DOHH2 (cell line): ENCODE results near the gene SYNGR2.

Experiments
- EZH2phosphoT487 ChIP-seq: fragments of 200-600 bp; sonication (generic); IDR thresholded peaks from 2 replicates; pipeline ENCODE4 v1.6.1; 2017; ENCODE audit warnings: borderline replicate concordance, mild to moderate bottlenecking, antibody characterized with exemption, low read length, moderate library complexity, mixed read lengths
- TF ChIP-seq, protein P1 (sequence below): fragments of 200-600 bp; sonication (generic); IDR thresholded peaks from one replicate; pipeline ENCODE4 v1.5.1; 2014; ENCODE audit warnings: antibody characterized with exemption, mild to moderate bottlenecking, low read depth, low read length; ENCODE audit not compliant: poor library complexity, severe bottlenecking

GRCh38 chr17:78125138-78125913, 43.1 kb upstream of the SYNGR2 start:
- TF ChIP-seq, protein P1, sequence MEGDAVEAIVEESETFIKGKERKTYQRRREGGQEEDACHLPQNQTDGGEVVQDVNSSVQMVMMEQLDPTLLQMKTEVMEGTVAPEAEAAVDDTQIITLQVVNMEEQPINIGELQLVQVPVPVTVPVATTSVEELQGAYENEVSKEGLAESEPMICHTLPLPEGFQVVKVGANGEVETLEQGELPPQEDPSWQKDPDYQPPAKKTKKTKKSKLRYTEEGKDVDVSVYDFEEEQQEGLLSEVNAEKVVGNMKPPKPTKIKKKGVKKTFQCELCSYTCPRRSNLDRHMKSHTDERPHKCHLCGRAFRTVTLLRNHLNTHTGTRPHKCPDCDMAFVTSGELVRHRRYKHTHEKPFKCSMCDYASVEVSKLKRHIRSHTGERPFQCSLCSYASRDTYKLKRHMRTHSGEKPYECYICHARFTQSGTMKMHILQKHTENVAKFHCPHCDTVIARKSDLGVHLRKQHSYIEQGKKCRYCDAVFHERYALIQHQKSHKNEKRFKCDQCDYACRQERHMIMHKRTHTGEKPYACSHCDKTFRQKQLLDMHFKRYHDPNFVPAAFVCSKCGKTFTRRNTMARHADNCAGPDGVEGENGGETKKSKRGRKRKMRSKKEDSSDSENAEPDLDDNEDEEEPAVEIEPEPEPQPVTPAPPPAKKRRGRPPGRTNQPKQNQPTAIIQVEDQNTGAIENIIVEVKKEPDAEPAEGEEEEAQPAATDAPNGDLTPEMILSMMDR = no peak
- TF ChIP-seq EZH2phosphoT487 = no peak
